Ovary (tissue), 10 donors: ENCODE data around the gene SLC38A9. TPM values are rescaled to one million over a fixed set of nuclear protein-coding genes. Genes with fewer than 3 reads are reported as not detected.
A peak's percentile ranks its signal among the peaks of the same experiment; 100 is the strongest.
"Not testable (repeated sequence)": the region's sequence is repeated elsewhere in the genome, so short reads cannot be mapped to it uniquely, and the experiment has no call there.

Experiments used
- DNase-seq, 5 donors: peaks; one replicate each; pipeline ENCODE4 v3.0.0-alpha.2; 2019 to 2020
- H3K27ac ChIP-seq, 2 donors: fragments of 200-600 bp; one replicate each; pipeline versions ENCODE4 v1.5.1 to v1.8.0; 2019 to 2022
- H3K27me3 ChIP-seq: fragments of 200-600 bp; one replicate; pipeline ENCODE4 v1.8.0; 2022
- H3K36me3 ChIP-seq: fragments of 200-600 bp; sonication (generic); one replicate; pipeline ENCODE4 v1.5.1; 2019
- H3K4me1 ChIP-seq: one replicate; pipeline ENCODE4 v1.8.1; 2013; ENCODE audit warnings: mild to moderate bottlenecking, moderate library complexity; ENCODE audit not compliant: insufficient read depth
- H3K4me3 ChIP-seq: fragments of 200-600 bp; sonication (generic); one replicate; pipeline ENCODE4 v1.5.1; 2017
- H3K9me3 ChIP-seq, 2 donors: fragments of 200-600 bp in 1 of 2; sonication (generic) in 1 of 2; one replicate each; pipeline versions ENCODE4 v1.5.1 to v1.8.1; 2013 to 2019; ENCODE audit warnings: mild to moderate bottlenecking in 1 of 2, moderate library complexity in 1 of 2
- EP300 ChIP-seq: sonication (generic); formaldehyde crosslinking; IDR thresholded peaks from one replicate; pipeline ENCODE4 v1.6.1; 2017; ENCODE audit warnings: antibody characterized with exemption
- POLR2A ChIP-seq: fragments of 450-650 bp; IDR thresholded peaks from one replicate; pipeline ENCODE4 v1.6.1; 2017; ENCODE audit warnings: antibody characterized with exemption, mild to moderate bottlenecking, moderate library complexity
- WGBS, 3 donors: extraction: QIAGEN DNeasy Blood & Tissue Kit in 1 of 3; methylation state at CpG; one replicate each; pipeline versions ENCODE4 v1.1.5 to v1.1.7; 2013 to 2017; 5-methylcytosine and 5-hydroxymethylcytosine counted together
- intact Hi-C, 4 donors: fragments of 100-400 bp; cut with DNase I; formaldehyde crosslinking; loops; one replicate each; pipeline versions ENCODE4 v1.11.0 to v1.15.1; 2022 to 2023
- long read RNA-seq, 3 donors: library from polyadenylated mRNA in 2 of 3; unstranded in 2 of 3; transcript quantifications; one replicate each; pipeline ENCODE4 v2.0.0 and lab custom pipeline, GENCODE V29; 2021 to 2026
- polyA plus RNA-seq, 2 donors: library from polyadenylated mRNA; stranded (reverse); fragments of 200-250 nt in 1 of 2; fragments of 350-450 nt in 1 of 2; fragmentation: Illumina TruSeq in 1 of 2; extraction: RNeasy Lipid Tissue Mini Kit (QIAGEN cat#74804) in 1 of 2; gene quantifications; one replicate each; pipeline ENCODE4 v1.2.3, GENCODE V29; 2013 to 2014
- total RNA-seq, 7 donors: library from RNA; depleted of rRNA in 2 of 7; stranded (reverse); fragments of >200 nt in 2 of 7; fragmentation: NEBNext Ultra II Directional in 3 of 7; extraction: Animal tissue kit (Norgen Biotek cat#: 25700) in 3 of 7; gene quantifications; one replicate each; pipeline versions ENCODE4 v1.1.0 to v1.2.4, GENCODE V29; 2016 to 2023
- TF ChIP-seq, protein P1 (sequence below), 3 donors: fragments of 450-650 bp in 2 of 3; fragments of 200-600 bp in 1 of 3; IDR thresholded peaks; one replicate each; pipeline versions ENCODE4 v1.5.1 to v1.8.0; 2016 to 2022; ENCODE audit warnings: antibody characterized with exemption in 3 of 3, mild to moderate bottlenecking in 1 of 3
- donor health status: DM: no; HTN: no; CAD: no; lungs with moderate emphysema.
- donor health status: DM: no; HTN: no; CAD: no.
- donor health status: Bipolar disorder and iron deficiency.
- donor health status: DM: yes; HTN: yes; CAD: no.
- donor health status: DM: no; HTN: no; CAD: no.
- donor health status: DM: yes; HTN: yes; CAD: no.

SLC38A9 gene, protein sequence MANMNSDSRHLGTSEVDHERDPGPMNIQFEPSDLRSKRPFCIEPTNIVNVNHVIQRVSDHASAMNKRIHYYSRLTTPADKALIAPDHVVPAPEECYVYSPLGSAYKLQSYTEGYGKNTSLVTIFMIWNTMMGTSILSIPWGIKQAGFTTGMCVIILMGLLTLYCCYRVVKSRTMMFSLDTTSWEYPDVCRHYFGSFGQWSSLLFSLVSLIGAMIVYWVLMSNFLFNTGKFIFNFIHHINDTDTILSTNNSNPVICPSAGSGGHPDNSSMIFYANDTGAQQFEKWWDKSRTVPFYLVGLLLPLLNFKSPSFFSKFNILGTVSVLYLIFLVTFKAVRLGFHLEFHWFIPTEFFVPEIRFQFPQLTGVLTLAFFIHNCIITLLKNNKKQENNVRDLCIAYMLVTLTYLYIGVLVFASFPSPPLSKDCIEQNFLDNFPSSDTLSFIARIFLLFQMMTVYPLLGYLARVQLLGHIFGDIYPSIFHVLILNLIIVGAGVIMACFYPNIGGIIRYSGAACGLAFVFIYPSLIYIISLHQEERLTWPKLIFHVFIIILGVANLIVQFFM
- 10 to 100 TPM; 12.8 to 29.6 (median 21.6) TPM for total RNA-seq
- 10 to 100 TPM in 1 of 2 donors, 1 to 10 TPM in 1; 7.9 to 16.2 TPM for polyA plus RNA-seq
- long read RNA-seq, donor 1, partial matches to known transcripts, result 3 of 13 reads
- long read RNA-seq, donor 1, other reads (novel, unspliced or antisense), result 8 of 13 reads
- long read RNA-seq, donor 2, partial matches to known transcripts, result 304 of 341 reads
- long read RNA-seq, donor 2, other reads (novel, unspliced or antisense), result 33 of 341 reads
- long read RNA-seq, donor 3, partial matches to known transcripts, result 2 of 11 reads
- long read RNA-seq, donor 3, other reads (novel, unspliced or antisense), result 5 of 11 reads

DNA sequence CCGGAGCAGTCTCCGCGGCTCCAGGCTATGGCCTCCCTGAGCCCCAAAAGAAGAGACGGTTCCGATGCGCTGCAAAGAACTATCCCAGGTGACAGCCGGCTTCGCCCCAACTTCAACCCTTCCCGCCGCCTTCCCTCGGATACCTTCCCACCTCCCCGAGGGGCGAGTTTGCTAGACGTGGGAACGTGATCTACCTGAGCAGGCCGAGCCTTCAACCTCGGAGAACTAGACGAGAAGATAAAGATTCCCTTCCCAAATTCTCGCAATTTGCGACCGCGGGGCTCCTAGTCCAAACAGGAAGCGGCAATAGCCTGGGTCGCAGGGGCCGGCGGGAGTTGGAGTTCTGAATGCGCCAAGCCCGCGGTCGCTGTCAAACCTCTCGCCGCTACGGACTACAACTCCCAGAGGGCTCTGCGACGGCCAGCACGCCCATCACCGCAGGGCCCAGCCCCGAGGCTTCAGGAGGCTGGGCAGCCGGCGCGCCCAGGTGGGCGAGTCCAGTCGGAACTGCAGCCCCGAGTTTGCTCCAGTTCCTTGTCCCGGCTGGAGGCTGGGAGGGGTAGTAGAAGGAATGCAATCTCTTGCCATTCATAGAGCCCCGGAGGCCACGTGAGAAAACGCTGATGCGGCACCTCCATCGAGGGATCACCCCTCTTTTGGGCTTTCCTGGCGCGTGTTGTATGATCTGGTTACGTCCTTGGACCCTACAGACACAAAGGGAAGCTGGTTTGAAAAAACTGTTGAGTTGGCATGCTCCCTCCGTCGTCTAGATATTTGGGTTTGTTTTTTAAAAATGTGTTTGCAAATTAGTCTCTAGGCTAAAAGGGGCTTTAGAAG, at the start of gene SLC38A9:
TSS of gene SLC38A9 (minus strand) at position 302 of the 837 bp plus-strand sequence. CDS start 14,366 bp downstream, outside the sequence.
- intact Hi-C loops, result no loop called here
- peak within 1 kb of the TSS in 1 of 2 donors; percentile 52 for H3K27ac ChIP-seq
- WGBS, 3 donors, result 0 to 1% (median 0%) methylated on average over 54 to 55 of the region's 55 CpGs

DNA sequence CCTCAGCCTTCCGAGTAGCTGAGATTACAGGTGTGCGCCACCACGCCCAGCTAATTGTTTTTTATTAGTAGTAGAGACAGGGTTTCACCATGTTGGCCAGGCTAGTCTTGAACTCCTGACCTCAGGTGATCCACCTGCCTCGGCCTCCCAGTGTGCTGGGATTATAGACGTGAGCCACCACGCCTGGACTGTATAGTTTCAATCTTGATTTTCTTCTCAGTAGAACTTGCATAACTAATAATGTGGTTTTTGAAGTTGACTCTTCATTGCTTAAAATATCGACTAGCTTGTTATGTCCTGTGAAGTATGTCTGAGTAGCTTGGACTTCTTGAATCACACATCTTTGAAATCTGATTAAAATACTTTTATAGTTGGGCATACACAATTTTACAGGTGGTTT, 49.6 kb upstream of the SLC38A9 start:
- H3K4me1 ChIP-seq, H3K4me3 ChIP-seq, intact Hi-C loops, H3K27ac ChIP-seq, H3K9me3 ChIP-seq, H3K36me3 ChIP-seq, H3K27me3 ChIP-seq, DNase-seq: not testable (repeated sequence)
- 91 to 95% (median 94%) methylated on average over 7 of the region's 7 CpGs for WGBS, 3 donors

More for the DNA sequence above, at the start of gene SLC38A9:
- peak; percentile 94 to 97 (median 96) for DNase-seq
- Histone ChIP-seq H3K36me3 (no peaks in the 10 kb centered on the region), H3K4me1 (peaks cover 8% of the 10 kb centered on the region), H3K4me3 (peak within 1 kb of the TSS; percentile 54), H3K9me3 (peaks cover 0 to under 1% of the 10 kb centered on the region in 2 donors), H3K27me3 (no peaks in the 10 kb centered on the region)
- TF ChIP-seq, protein P1, sequence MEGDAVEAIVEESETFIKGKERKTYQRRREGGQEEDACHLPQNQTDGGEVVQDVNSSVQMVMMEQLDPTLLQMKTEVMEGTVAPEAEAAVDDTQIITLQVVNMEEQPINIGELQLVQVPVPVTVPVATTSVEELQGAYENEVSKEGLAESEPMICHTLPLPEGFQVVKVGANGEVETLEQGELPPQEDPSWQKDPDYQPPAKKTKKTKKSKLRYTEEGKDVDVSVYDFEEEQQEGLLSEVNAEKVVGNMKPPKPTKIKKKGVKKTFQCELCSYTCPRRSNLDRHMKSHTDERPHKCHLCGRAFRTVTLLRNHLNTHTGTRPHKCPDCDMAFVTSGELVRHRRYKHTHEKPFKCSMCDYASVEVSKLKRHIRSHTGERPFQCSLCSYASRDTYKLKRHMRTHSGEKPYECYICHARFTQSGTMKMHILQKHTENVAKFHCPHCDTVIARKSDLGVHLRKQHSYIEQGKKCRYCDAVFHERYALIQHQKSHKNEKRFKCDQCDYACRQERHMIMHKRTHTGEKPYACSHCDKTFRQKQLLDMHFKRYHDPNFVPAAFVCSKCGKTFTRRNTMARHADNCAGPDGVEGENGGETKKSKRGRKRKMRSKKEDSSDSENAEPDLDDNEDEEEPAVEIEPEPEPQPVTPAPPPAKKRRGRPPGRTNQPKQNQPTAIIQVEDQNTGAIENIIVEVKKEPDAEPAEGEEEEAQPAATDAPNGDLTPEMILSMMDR (IDR thresholded peaks at IDR 0.05), result peak in 1 of 3 donors; percentile 17
- TF ChIP-seq POLR2A (no peak), EP300 (no peak)

DNA sequence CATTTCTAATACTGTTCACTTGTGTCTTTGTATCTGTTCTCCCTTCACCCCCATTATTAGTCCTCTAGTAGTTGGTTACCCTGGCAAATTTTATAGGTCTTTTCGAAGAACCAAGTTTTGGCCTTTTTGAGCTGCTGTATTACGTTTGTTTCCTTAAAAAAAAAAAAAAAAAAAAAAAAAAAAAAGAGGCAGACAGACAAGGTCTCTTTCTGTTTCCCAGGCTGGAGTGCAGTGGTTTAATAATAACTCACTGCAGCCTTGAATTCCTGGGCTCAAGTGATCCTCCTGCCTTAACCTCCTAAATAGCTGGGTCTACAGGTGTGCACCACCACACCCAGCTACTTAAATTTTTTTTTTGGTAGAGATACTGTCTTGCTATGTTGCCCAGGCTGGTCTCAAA, 46.6 kb upstream of the SLC38A9 start:
- no peak for DNase-seq
- WGBS, 3 donors, result 70 to 80% (median 73%) methylated on average over 2 of the region's 2 CpGs
- Histone ChIP-seq H3K27me3 (no peaks in the 10 kb centered on the region), H3K27ac (no peak overlapping the region), H3K4me3 (no peak overlapping the region), H3K4me1 (no peaks in the 10 kb centered on the region), H3K36me3 (no peaks in the 10 kb centered on the region), H3K9me3 (no peaks in the 10 kb centered on the region)
- intact Hi-C loops, result no loop called here
- TF ChIP-seq, protein P1 (IDR thresholded peaks at IDR 0.05), result no peak
- no peak for TF ChIP-seq EP300
- no peak for TF ChIP-seq POLR2A

DNA sequence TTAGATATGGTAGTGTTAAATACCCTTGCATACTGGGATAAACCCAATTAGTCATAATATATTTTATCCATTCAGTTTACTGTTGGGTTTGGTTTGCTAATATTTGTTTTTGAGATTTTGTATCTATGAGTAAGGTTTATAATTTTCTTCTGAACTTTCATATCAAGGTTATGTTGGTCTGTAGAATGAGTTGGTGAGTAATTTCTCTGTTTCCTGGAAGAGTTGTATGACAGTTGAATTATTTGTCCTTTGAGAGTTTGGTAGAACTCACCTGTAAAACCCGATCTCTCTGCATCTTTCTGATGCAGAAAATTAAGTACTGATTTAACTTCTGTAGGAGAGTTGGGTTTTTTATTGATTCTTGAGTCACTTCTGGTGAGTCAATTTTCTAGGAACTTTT, 46.1 kb upstream of the SLC38A9 start:
- Histone ChIP-seq H3K9me3 (no peaks in the 10 kb centered on the region), H3K4me3 (no peak overlapping the region), H3K4me1 (no peaks in the 10 kb centered on the region), H3K36me3 (no peaks in the 10 kb centered on the region), H3K27me3 (no peaks in the 10 kb centered on the region), H3K27ac (no peak overlapping the region)
- intact Hi-C loops, result no loop called here
- 80 to 89% (median 83%) methylated on average over 1 of the region's 1 CpG for WGBS, 3 donors
- TF ChIP-seq EP300 (no peak), POLR2A (no peak)
- TF ChIP-seq, protein P1 (IDR thresholded peaks at IDR 0.05), result no peak
- no peak for DNase-seq
